C4-2B (cell line): ENCODE data around the gene EML6.

Experiments
- CTCF ChIP-seq: fragments of 450-650 bp; conservative IDR thresholded peaks from 2 replicates; pipeline ENCODE4 v1.5.1; 2017; ENCODE audit warnings: mild to moderate bottlenecking
- ZFX ChIP-seq: fragments of 450-650 bp; IDR thresholded peaks from 2 replicates; pipeline ENCODE4 v1.6.1; 2017

DNA sequence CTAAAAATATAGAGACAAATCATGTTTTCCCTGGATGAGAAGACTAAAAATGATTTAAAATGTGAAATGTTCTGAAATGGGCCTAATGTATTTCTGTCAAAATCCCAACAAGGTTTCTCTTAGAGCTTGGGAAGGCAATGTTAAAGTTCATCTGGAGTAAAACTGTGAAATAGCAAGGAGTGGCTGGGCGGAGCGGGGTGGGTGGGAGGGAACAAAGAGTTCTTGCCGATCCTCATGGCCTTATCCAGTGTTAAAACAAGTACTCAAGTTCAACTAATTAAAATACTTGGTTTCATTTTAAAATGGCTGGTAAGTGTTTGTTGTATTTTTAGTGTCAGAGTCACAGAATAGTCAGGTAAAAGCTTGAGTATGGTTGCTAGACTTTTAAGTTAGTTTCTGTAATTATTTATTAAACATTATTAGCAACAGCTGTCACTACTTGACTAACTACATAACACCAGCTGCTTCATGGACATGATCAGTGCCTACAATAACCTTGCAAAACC is 239.5 kb downstream of the EML6 start:
- no peak for TF ChIP-seq CTCF
- TF ChIP-seq ZFX: no peak
